DND-41 (cell line): ENCODE results near the gene RIIAD1.
"Not testable (repeated sequence)": the region's sequence is repeated elsewhere in the genome, so short reads cannot be mapped to it uniquely, and the experiment has no call there.

ENCODE experiments used
- ATAC-seq: fragments of 200-7000 bp; cut with Tn5 transposase; 3 replicates; pipeline ENCODE4 v1.9.1; 2021; ENCODE audit warnings: low read depth; ENCODE audit not compliant: insufficient read depth
- DNase-seq: peaks from one replicate; pipeline ENCODE4 v3.0.0-alpha.2; 2020
- H2AFZ ChIP-seq: 2 replicates; pipeline ENCODE4 v1.6.0; 2012; ENCODE audit warnings: low read depth, low read length
- H3K27ac ChIP-seq: 2 replicates; pipeline ENCODE4 v1.5.1; 2012; ENCODE audit warnings: low read length, inconsistent platforms
- H3K27me3 ChIP-seq: fragments of 200-600 bp; sonication (generic); 2 replicates; pipeline ENCODE4 v1.6.0; 2012; ENCODE audit warnings: low read length, mild to moderate bottlenecking, inconsistent platforms; ENCODE audit not compliant: insufficient read depth, poor library complexity
- H3K36me3 ChIP-seq: 2 replicates; pipeline ENCODE4 v1.5.1; 2012; ENCODE audit warnings: low read length, inconsistent platforms; ENCODE audit not compliant: insufficient read depth
- H3K4me1 ChIP-seq: 2 replicates; pipeline ENCODE4 v1.5.1; 2012; ENCODE audit warnings: mild to moderate bottlenecking, low read length; ENCODE audit not compliant: insufficient read depth
- H3K4me2 ChIP-seq: 2 replicates; pipeline ENCODE4 v1.6.0; 2012; ENCODE audit warnings: mild to moderate bottlenecking, moderate library complexity, low read length, inconsistent platforms; ENCODE audit not compliant: insufficient read depth
- H3K4me3 ChIP-seq, 2 experiments: fragments of 200-600 bp in 1 of 2; shearing (Covaris generic) in 1 of 2; 2 replicates each; pipeline ENCODE4 v1.5.1; 2012 to 2016; ENCODE audit warnings: inconsistent platforms in 2 of 2, low read length in 2 of 2, mild to moderate bottlenecking in 2 of 2, low read depth in 1 of 2, moderate library complexity in 1 of 2
- H3K79me2 ChIP-seq: 2 replicates; pipeline ENCODE4 v1.6.0; 2012; ENCODE audit warnings: low read length, inconsistent platforms; ENCODE audit not compliant: insufficient read depth
- H3K9ac ChIP-seq: 2 replicates; pipeline ENCODE4 v1.6.0; 2012; ENCODE audit warnings: low read depth, mild to moderate bottlenecking, inconsistent platforms, low read length, moderate library complexity
- H3K9me3 ChIP-seq: 2 replicates; pipeline ENCODE4 v1.5.1; 2012; ENCODE audit warnings: low read length, moderate library complexity, mild to moderate bottlenecking, inconsistent platforms; ENCODE audit not compliant: insufficient read depth, severe bottlenecking
- H4K20me1 ChIP-seq: 2 replicates; pipeline ENCODE4 v1.6.0; 2012; ENCODE audit warnings: low read length; ENCODE audit not compliant: insufficient read depth
- EZH2 ChIP-seq: IDR thresholded peaks from 3 replicates; pipeline ENCODE4 v1.6.1; 2012; ENCODE audit warnings: borderline replicate concordance, low read depth, mild to moderate bottlenecking, moderate library complexity, low read length, inconsistent platforms; ENCODE audit not compliant: severe bottlenecking
- TF ChIP-seq, protein P1 (sequence below): IDR thresholded peaks from 2 replicates; pipeline ENCODE4 v1.5.1; 2012; ENCODE audit warnings: borderline replicate concordance, low read length, moderate library complexity, mild to moderate bottlenecking; ENCODE audit not compliant: poor library complexity, severe bottlenecking; ENCODE audit errors: extremely low read depth

The RIIAD1 gene

DNA sequence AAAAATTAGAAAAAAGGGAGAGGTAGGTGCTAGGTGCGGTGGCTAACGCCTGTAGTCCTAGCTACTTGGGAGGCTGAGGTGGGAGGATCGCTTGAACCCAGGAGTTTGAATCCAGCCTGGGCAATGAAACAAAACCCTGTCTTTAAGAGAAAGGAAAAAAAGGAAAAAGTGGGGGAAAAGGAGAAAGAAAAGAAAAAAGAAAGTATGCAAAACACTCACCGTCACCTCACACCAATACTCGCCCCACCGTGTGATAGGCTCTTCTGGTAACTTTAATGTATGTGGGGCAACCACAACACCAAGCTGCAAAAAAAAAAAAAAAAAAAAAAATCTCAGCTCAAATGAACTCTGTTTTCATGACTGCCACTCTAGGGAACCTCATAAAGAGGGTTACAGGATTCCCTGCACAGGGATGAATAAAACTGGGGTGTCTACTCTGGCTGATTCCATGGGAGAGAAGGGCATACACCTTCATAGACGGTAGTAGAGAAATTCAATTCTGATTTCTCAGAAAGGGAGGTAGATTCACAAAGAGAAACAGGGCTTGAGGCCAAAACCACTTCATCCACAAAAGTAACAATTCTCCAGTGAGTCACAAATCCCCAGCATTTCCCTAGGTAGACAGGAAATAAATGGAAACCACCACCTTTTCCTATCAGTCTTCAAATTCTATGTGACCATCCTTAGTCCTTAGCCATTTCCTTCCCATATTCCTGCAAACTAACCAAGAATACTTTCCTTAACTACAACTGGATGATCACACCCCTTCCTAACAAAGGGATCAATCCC, 39.5 kb downstream of the RIIAD1 start:
- no peaks in the 10 kb centered on the region for H3K9me3 ChIP-seq
- no peak for ATAC-seq

DNA sequence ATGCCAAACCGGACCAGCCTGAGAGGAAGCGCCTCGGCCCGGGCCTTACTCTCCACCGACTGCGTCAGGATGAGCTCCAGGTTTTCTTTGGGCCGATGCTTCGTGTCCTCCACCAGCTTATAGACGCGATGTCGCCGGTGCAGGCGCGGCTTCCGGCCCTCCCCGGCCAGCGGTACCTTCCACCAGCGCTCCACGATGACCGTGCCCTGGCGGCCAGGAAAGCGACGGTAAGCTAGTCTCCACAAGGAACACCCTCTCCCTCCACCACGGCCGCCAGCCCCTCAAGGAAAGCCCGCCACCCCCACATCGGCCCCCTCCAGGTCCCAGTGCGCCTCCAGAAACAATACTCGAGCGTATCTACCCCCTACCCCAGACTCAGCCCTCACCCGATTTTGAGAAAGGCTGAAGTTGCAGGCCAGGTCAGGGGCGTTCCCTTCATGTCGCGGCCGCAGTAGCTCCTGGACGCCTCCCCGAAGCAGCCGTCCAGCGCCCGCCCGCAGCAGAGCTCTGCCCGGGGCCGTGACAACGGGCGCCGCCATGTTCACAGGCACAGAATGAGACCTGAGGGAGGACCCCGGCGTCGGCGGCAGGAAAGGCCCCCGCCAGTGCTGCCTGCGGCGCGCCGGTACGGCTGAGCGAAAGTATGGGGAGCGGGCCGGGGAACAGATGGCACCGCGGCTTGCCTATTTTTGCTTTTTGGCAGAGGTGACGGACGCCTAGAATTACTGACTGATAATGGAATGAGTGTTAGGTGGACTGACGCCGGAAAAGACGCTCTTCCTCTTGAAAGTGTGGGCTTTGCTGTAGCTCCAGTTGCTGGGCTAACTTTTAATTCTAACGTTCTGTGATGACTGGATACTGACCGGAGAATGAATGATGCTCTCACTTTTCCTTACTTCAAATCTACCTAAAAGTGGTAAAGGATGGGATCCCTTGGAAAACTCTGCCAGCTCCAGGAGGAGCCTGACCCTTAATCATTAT, 41.9 kb downstream of the RIIAD1 start, which contains the start of gene MRPL9:
MRPL9 (minus strand) TSS at position 556 of the 981 bp plus-strand sequence; CDS start at position 539, 17 bp downstream.
- TF ChIP-seq, protein P1, sequence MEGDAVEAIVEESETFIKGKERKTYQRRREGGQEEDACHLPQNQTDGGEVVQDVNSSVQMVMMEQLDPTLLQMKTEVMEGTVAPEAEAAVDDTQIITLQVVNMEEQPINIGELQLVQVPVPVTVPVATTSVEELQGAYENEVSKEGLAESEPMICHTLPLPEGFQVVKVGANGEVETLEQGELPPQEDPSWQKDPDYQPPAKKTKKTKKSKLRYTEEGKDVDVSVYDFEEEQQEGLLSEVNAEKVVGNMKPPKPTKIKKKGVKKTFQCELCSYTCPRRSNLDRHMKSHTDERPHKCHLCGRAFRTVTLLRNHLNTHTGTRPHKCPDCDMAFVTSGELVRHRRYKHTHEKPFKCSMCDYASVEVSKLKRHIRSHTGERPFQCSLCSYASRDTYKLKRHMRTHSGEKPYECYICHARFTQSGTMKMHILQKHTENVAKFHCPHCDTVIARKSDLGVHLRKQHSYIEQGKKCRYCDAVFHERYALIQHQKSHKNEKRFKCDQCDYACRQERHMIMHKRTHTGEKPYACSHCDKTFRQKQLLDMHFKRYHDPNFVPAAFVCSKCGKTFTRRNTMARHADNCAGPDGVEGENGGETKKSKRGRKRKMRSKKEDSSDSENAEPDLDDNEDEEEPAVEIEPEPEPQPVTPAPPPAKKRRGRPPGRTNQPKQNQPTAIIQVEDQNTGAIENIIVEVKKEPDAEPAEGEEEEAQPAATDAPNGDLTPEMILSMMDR, result no peak
- TF ChIP-seq EZH2, result no peak
- peak; percentile 100 for ATAC-seq

More for the DNA sequence above, 39.5 kb downstream of the RIIAD1 start:
- TF ChIP-seq, protein P1, result no peak
- TF ChIP-seq EZH2, result no peak
- Histone ChIP-seq H3K79me2 (peaks cover 27% of the 10 kb centered on the region), H4K20me1 (no peaks in the 10 kb centered on the region), H3K4me1 (peaks cover 26% of the 10 kb centered on the region), H3K27me3 (no peaks in the 10 kb centered on the region), H3K27ac (no peak overlapping the region), H3K36me3 (peaks cover 51% of the 10 kb centered on the region), H3K4me2 (no peak overlapping the region), H3K9ac (no peak overlapping the region), H2AFZ (no peak overlapping the region), H3K4me3 (no peak overlapping the region)
- DNase-seq, result no peak

DNA sequence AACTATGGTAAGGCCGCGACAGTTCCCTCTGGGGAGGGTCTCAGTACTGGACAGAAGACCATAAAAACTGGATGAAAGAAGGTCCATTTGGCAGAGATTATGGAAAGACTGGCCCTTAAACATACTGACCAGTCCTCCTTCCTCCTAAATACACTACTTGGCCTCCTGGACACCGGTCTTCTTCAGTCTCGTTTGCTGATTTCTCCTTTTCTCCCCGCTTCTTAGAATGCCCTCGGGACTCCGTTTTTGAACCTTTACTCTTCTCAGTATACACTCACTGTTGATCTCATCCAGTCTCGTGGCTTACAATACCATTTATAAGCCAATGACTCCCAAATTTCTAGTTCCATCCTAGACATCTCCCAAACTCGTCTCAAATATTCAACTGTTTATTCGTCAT, 42.7 kb downstream of the RIIAD1 start:
- TF ChIP-seq, protein P1, result no peak
- no peak for TF ChIP-seq EZH2
- Histone ChIP-seq H3K9ac (peak overlapping the region; percentile 78), H3K4me1 (peaks cover 26% of the 10 kb centered on the region), H4K20me1 (no peaks in the 10 kb centered on the region), H3K4me2 (peak overlapping the region; percentile 79), H3K79me2 (peaks cover 27% of the 10 kb centered on the region), H3K9me3 (no peaks in the 10 kb centered on the region), H3K36me3 (peaks cover 32% of the 10 kb centered on the region), H3K27ac (peak overlapping the region; percentile 95), H3K27me3 (no peaks in the 10 kb centered on the region), H3K4me3 (peak overlapping the region; percentile 91 to 93), H2AFZ (peak overlapping the region; percentile 86)
- ATAC-seq (no peak), DNase-seq (no peak)

More for the DNA sequence above, 41.9 kb downstream of the RIIAD1 start, which contains the start of gene MRPL9:
- Histone ChIP-seq H3K79me2 (peaks cover 27% of the 10 kb centered on the region), H3K4me1 (peaks cover 26% of the 10 kb centered on the region), H3K36me3 (peaks cover 38% of the 10 kb centered on the region), H3K4me2 (peak within 1 kb of the TSS; percentile 79), H3K27me3 (no peaks in the 10 kb centered on the region), H3K27ac (peak within 1 kb of the TSS; percentile 95), H3K4me3 (peak within 1 kb of the TSS; percentile 91 to 93), H2AFZ (peak within 1 kb of the TSS; percentile 92), H3K9ac (peak within 1 kb of the TSS; percentile 78), H3K9me3 (no peaks in the 10 kb centered on the region), H4K20me1 (no peaks in the 10 kb centered on the region)
- peak; percentile 90 for DNase-seq

DNA sequence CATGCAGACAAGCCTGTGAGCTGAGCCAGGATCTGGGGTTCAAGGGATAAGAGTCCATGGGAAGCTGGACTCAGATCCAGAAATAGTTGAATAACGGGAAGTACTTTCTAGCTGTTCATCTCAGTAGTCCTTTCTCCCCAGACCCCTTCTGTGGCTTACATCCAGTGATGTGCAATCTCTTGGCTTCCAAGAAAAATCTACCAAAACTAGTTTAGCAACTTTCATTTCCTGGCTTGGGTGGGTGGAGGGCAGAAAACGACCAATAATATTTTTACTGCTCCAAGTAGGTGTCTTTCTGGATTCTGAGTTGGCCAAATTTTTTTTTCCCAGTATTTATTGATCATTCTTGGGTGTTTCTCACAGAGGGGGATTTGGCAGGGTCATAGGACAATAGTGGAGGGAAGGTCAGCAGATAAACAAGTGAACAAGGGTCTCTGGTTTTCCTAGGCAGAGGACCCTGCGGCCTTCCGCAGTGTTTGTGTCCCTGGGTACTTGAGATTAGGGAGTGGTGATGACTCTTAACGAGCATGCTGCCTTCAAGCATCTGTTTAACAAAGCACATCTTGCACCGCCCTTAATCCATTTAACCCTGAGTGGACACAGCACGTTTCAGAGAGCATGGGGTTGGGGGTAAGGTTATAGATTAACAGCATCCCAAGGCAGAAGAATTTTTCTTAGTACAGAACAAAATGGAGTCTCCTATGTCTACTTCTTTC, 47.2 kb downstream of the RIIAD1 start:
- ATAC-seq, H3K36me3 ChIP-seq, H3K9ac ChIP-seq, H2AFZ ChIP-seq, H3K79me2 ChIP-seq, H4K20me1 ChIP-seq, DNase-seq, H3K4me3 ChIP-seq, H3K27me3 ChIP-seq, H3K4me2 ChIP-seq, H3K27ac ChIP-seq, H3K9me3 ChIP-seq: not testable (repeated sequence)
- peaks cover 11% of the 10 kb centered on the region for H3K4me1 ChIP-seq

DNA sequence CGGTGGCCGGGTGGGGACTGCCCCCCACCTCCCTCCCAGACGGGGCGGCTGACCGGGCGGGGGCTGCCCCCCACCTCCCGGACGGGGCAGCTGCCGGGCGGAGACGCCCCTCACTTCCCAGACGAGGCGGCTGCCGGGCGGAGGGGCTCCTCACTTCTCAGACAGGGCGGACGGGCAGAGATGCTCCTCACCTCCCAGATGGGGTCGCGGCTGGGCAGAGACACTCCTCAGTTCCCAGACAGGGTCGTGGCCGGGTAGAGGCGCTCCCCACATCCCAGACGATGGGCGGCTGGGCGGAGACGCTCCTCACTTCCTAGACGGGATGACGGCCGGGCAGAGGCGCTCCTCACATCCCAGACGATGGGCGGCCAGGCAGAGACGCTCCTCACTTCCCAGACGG, 47.9 kb downstream of the RIIAD1 start:
- H4K20me1 ChIP-seq, H3K9ac ChIP-seq, H3K4me3 ChIP-seq, ATAC-seq, H3K79me2 ChIP-seq, DNase-seq, H3K9me3 ChIP-seq, H3K4me2 ChIP-seq, H3K4me1 ChIP-seq, H2AFZ ChIP-seq, H3K27ac ChIP-seq, H3K27me3 ChIP-seq: not testable (repeated sequence)
- H3K36me3 ChIP-seq, result peaks cover 10% of the 10 kb centered on the region
